HepG2 (cell line): ENCODE data around the gene WNT2B. TPM values are rescaled to one million over a fixed set of nuclear protein-coding genes. Genes with fewer than 3 reads are reported as not detected.

Source experiments
- CC2D1A ChIP-seq: sonication (generic); formaldehyde crosslinking; IDR thresholded peaks from 2 replicates; pipeline ENCODE4 v1.8.1; 2023; ENCODE audit warnings: mild to moderate bottlenecking, missing genetic modification reagents
- ETV5 ChIP-seq: IDR thresholded peaks from 2 replicates; pipeline ENCODE4 v1.6.1; 2018; ENCODE audit warnings: missing biosample characterization, missing genetic modification reagents, inconsistent platforms, borderline replicate concordance
- FOXK1 ChIP-seq: sonication (generic); formaldehyde crosslinking; IDR thresholded peaks from 2 replicates; pipeline ENCODE4 v1.4.0; 2020; ENCODE audit warnings: low read depth, missing genetic modification reagents, borderline replicate concordance
- GABPB1 ChIP-seq: IDR thresholded peaks from 2 replicates; pipeline ENCODE4 v1.6.1; 2016; ENCODE audit warnings: mild to moderate bottlenecking, missing genetic modification reagents, moderate library complexity, missing compliant biosample characterization
- MXI1 ChIP-seq: IDR thresholded peaks from 3 replicates; pipeline ENCODE4 v1.6.1; 2012; ENCODE audit warnings: low read depth, low read length, inconsistent platforms, borderline replicate concordance
- PHF21A ChIP-seq: sonication (generic); formaldehyde crosslinking; IDR thresholded peaks from 2 replicates; pipeline ENCODE4 v1.5.0; 2020; ENCODE audit warnings: mild to moderate bottlenecking, missing genetic modification reagents
- SALL1 ChIP-seq: sonication (generic); formaldehyde crosslinking; IDR thresholded peaks from 2 replicates; pipeline ENCODE4 v1.8.0; 2022; ENCODE audit warnings: mild to moderate bottlenecking, missing genetic modification reagents
- SP1 ChIP-seq, 2 experiments: fragments of 450-650 bp in 1 of 2; sonication (generic) in 1 of 2; formaldehyde crosslinking in 1 of 2; IDR thresholded peaks; 2 replicates each; pipeline versions ENCODE4 v1.4.0 to v1.6.1; 2016 to 2020; ENCODE audit warnings: missing genetic modification reagents in 1 of 2
- YY1 ChIP-seq: IDR thresholded peaks from 2 replicates; pipeline ENCODE4 v1.6.1; 2011; ENCODE audit warnings: low read length, low read depth, moderate library complexity, mild to moderate bottlenecking; ENCODE audit not compliant: insufficient read depth, insufficient replicate concordance
- ZBTB20 ChIP-seq: sonication (generic); formaldehyde crosslinking; IDR thresholded peaks from 2 replicates; pipeline ENCODE4 v1.8.1; 2023; ENCODE audit warnings: missing genetic modification reagents, low read depth, mild to moderate bottlenecking, borderline replicate concordance
- ZNF598 ChIP-seq: sonication (generic); formaldehyde crosslinking; IDR thresholded peaks from 2 replicates; pipeline ENCODE4 v1.5.1; 2020; ENCODE audit warnings: mild to moderate bottlenecking, missing genetic modification reagents, borderline replicate concordance
- polyA plus RNA-seq, 8 experiments: library from polyadenylated mRNA; depleted of rRNA in 3 of 8; stranded (reverse) in 7 of 8; unstranded in 1 of 8; fragments of >200 nt; fragmentation: Illumina TruSeq in 4 of 8; extraction: Trizol in 4 of 8; gene quantifications; 2 replicates each; pipeline versions ENCODE4 v1.2.1 to v1.2.3, GENCODE V29; 2011 to 2016; ENCODE audit warnings: low read depth in 4 of 8, missing spikeins in 1 of 8, mixed read lengths in 1 of 8; ENCODE audit not compliant: insufficient read depth in 1 of 8
- total RNA-seq, 5 experiments: library from RNA; depleted of rRNA; stranded (reverse); fragments of >200 nt; fragmentation: Illumina TruSeq; extraction: Trizol; gene quantifications; 2 replicates each; pipeline ENCODE4 v1.2.3, GENCODE V29; 2016; ENCODE audit warnings: low read depth in 1 of 5
- TF ChIP-seq, protein P1 (sequence below): sonication (generic); formaldehyde crosslinking; IDR thresholded peaks from 2 replicates; pipeline ENCODE4 v1.4.0; 2020; ENCODE audit warnings: missing genetic modification reagents
- TF ChIP-seq, protein P2 (sequence below): sonication (generic); formaldehyde crosslinking; IDR thresholded peaks from 2 replicates; pipeline ENCODE4 v1.4.0; 2020; ENCODE audit warnings: missing genetic modification reagents
- TF ChIP-seq, protein P3 (sequence below): IDR thresholded peaks from 2 replicates; pipeline ENCODE4 v1.6.1; 2016; ENCODE audit warnings: missing compliant biosample characterization, missing genetic modification reagents, borderline replicate concordance
- TF ChIP-seq, protein P4 (sequence below): IDR thresholded peaks from 2 replicates; pipeline ENCODE4 v1.6.1; 2012; ENCODE audit warnings: inconsistent platforms
- TF ChIP-seq, protein P5 (sequence below): IDR thresholded peaks from 2 replicates; pipeline ENCODE4 v1.6.1; 2016; ENCODE audit warnings: low read depth, control low read depth
- TF ChIP-seq, protein P6 (sequence below): sonication (generic); formaldehyde crosslinking; IDR thresholded peaks from 2 replicates; pipeline ENCODE4 v1.4.0; 2020; ENCODE audit warnings: missing genetic modification reagents, borderline replicate concordance

WNT2B gene
- total and polyA plus RNA-seq, 2 of the 13 experiments (the other 11 are each of a cell fraction or from before 2014, with no cell fraction given): 0.11 to 0.32 TPM

DNA sequence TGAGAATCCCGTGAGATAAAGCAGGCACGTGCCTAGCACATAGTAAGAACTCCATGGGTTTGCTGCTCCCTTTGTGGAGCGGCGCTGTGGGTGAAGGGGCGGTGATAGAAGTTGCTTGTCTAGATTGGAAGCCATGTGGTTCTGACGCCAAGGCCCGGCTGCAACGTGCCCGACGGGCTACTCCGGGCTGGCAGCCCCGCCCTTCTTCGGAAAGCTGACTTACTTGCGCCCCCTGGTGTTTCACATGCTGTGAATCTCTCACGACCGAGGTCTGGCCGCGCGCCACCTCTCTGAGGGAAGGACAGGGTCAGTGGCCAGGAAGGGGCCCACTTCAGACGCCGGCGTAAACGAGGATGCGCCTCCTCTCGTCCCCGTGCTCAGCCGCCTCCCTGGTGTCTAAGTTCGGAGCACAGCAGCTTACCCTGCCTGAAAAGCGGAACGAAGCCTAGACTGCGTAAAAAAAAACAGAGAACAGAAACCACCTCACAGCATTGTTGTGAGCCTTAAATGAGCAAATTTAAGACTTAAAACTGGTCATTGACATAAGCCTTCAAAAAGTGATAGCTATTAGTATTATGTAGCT lies 42.6 kb upstream of the WNT2B start (continued):
- TF ChIP-seq, protein P1, sequence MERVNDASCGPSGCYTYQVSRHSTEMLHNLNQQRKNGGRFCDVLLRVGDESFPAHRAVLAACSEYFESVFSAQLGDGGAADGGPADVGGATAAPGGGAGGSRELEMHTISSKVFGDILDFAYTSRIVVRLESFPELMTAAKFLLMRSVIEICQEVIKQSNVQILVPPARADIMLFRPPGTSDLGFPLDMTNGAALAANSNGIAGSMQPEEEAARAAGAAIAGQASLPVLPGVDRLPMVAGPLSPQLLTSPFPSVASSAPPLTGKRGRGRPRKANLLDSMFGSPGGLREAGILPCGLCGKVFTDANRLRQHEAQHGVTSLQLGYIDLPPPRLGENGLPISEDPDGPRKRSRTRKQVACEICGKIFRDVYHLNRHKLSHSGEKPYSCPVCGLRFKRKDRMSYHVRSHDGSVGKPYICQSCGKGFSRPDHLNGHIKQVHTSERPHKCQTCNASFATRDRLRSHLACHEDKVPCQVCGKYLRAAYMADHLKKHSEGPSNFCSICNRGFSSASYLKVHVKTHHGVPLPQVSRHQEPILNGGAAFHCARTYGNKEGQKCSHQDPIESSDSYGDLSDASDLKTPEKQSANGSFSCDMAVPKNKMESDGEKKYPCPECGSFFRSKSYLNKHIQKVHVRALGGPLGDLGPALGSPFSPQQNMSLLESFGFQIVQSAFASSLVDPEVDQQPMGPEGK (CRISPR knock-in tag): peak; percentile 45
- TF ChIP-seq, protein P2, sequence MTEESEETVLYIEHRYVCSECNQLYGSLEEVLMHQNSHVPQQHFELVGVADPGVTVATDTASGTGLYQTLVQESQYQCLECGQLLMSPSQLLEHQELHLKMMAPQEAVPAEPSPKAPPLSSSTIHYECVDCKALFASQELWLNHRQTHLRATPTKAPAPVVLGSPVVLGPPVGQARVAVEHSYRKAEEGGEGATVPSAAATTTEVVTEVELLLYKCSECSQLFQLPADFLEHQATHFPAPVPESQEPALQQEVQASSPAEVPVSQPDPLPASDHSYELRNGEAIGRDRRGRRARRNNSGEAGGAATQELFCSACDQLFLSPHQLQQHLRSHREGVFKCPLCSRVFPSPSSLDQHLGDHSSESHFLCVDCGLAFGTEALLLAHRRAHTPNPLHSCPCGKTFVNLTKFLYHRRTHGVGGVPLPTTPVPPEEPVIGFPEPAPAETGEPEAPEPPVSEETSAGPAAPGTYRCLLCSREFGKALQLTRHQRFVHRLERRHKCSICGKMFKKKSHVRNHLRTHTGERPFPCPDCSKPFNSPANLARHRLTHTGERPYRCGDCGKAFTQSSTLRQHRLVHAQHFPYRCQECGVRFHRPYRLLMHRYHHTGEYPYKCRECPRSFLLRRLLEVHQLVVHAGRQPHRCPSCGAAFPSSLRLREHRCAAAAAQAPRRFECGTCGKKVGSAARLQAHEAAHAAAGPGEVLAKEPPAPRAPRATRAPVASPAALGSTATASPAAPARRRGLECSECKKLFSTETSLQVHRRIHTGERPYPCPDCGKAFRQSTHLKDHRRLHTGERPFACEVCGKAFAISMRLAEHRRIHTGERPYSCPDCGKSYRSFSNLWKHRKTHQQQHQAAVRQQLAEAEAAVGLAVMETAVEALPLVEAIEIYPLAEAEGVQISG (CRISPR knock-in tag): peak; percentile 52
- TF ChIP-seq ZNF598 (0 out of 2 replicates have a peak, but pooled peaks have one; percentile 27), SP1 (IDR thresholded peaks at IDR 0.05) (no peak), SP1 (CRISPR knock-in tag; IDR thresholded peaks at IDR 0.05) (no peak), GABPB1 (CRISPR knock-in tag) (peak; percentile 60), ZBTB20 (CRISPR knock-in tag) (peak; percentile 57; the same call in 1 of the 2 replicates), CC2D1A (0 out of 2 replicates have a peak, but pooled peaks have one; percentile 71), SALL1 (CRISPR knock-in tag) (peak; percentile 89), PHF21A (no peak), ETV5 (peak; percentile 30; the same call in 1 of the 2 replicates), YY1 (peak; percentile 61), FOXK1 (no peak), MXI1 (peak; percentile 66; the same call in 1 of the 3 replicates)
- TF ChIP-seq, protein P3, sequence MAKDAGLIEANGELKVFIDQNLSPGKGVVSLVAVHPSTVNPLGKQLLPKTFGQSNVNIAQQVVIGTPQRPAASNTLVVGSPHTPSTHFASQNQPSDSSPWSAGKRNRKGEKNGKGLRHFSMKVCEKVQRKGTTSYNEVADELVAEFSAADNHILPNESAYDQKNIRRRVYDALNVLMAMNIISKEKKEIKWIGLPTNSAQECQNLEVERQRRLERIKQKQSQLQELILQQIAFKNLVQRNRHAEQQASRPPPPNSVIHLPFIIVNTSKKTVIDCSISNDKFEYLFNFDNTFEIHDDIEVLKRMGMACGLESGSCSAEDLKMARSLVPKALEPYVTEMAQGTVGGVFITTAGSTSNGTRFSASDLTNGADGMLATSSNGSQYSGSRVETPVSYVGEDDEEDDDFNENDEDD (CRISPR knock-in tag): peak; percentile 45; the same call in 1 of the 2 replicates
- TF ChIP-seq, protein P4, sequence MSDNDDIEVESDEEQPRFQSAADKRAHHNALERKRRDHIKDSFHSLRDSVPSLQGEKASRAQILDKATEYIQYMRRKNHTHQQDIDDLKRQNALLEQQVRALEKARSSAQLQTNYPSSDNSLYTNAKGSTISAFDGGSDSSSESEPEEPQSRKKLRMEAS: peak; percentile 95
- TF ChIP-seq, protein P5, sequence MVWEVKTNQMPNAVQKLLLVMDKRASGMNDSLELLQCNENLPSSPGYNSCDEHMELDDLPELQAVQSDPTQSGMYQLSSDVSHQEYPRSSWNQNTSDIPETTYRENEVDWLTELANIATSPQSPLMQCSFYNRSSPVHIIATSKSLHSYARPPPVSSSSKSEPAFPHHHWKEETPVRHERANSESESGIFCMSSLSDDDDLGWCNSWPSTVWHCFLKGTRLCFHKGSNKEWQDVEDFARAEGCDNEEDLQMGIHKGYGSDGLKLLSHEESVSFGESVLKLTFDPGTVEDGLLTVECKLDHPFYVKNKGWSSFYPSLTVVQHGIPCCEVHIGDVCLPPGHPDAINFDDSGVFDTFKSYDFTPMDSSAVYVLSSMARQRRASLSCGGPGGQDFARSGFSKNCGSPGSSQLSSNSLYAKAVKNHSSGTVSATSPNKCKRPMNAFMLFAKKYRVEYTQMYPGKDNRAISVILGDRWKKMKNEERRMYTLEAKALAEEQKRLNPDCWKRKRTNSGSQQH (CRISPR knock-in tag): no peak
- TF ChIP-seq, protein P6, sequence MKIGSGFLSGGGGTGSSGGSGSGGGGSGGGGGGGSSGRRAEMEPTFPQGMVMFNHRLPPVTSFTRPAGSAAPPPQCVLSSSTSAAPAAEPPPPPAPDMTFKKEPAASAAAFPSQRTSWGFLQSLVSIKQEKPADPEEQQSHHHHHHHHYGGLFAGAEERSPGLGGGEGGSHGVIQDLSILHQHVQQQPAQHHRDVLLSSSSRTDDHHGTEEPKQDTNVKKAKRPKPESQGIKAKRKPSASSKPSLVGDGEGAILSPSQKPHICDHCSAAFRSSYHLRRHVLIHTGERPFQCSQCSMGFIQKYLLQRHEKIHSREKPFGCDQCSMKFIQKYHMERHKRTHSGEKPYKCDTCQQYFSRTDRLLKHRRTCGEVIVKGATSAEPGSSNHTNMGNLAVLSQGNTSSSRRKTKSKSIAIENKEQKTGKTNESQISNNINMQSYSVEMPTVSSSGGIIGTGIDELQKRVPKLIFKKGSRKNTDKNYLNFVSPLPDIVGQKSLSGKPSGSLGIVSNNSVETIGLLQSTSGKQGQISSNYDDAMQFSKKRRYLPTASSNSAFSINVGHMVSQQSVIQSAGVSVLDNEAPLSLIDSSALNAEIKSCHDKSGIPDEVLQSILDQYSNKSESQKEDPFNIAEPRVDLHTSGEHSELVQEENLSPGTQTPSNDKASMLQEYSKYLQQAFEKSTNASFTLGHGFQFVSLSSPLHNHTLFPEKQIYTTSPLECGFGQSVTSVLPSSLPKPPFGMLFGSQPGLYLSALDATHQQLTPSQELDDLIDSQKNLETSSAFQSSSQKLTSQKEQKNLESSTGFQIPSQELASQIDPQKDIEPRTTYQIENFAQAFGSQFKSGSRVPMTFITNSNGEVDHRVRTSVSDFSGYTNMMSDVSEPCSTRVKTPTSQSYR (CRISPR knock-in tag): no peak
